ENCODE data around the gene CEP152. TPM values are rescaled to one million over a fixed set of nuclear protein-coding genes. Genes with fewer than 3 reads are reported as not detected.

CEP152 gene
- total and polyA plus RNA-seq, 9 of the 15 experiments (the other 6 are each of a cell fraction or from before 2014, with no cell fraction given): 9.9 to 43.0 (median 23.6) TPM

- H3K27ac ChIP-seq (ENCODE audit: extremely low read depth, low read depth, low read length): no peak overlapping the region
- FAIRE-seq: no peak
- in situ Hi-C loops (cut with MboI) (no loop called here), intact Hi-C loops (cut with micrococcal nuclease) (no loop called here)
- peaks cover 77% of the 10 kb centered on the region for H3K36me3 ChIP-seq (ENCODE audit: control insufficient read depth, insufficient read depth, low read length)
- no peak overlapping the region for H2AFZ ChIP-seq (ENCODE audit: low read depth, low read length)
- H3K4me2 ChIP-seq (ENCODE audit: insufficient read depth, low read length): no peak overlapping the region
- ATAC-seq: no peak
- TF ChIP-seq KDM1A (IDR thresholded peaks at IDR 0.05) (no peak), ZSCAN32 (CRISPR knock-in tag; IDR thresholded peaks at IDR 0.05) (no peak), ETV5 (CRISPR knock-in tag; IDR thresholded peaks at IDR 0.05; ENCODE audit: low read depth) (no peak), ZNF589 (CRISPR knock-in tag; IDR thresholded peaks at IDR 0.05; ENCODE audit: low read depth) (no peak), ZNF766 (CRISPR knock-in tag; conservative IDR thresholded peaks at IDR 0.05) (no peak), NR0B1 (IDR thresholded peaks at IDR 0.05; ENCODE audit: partially characterized antibody) (no peak), E2F3 (CRISPR knock-in tag; IDR thresholded peaks at IDR 0.05) (no peak), FOXJ3 (CRISPR knock-in tag; IDR thresholded peaks at IDR 0.05) (no peak), MLX (CRISPR knock-in tag; conservative IDR thresholded peaks at IDR 0.05) (no peak), CAMTA2 (CRISPR knock-in tag; conservative IDR thresholded peaks at IDR 0.05) (no peak), HINFP (tag; conservative IDR thresholded peaks at IDR 0.05; ENCODE audit: low read depth) (no peak), HMG20B (CRISPR knock-in tag; IDR thresholded peaks at IDR 0.05) (no peak), MCM3 (IDR thresholded peaks at IDR 0.05) (no peak), MTF1 (CRISPR knock-in tag; IDR thresholded peaks at IDR 0.05; ENCODE audit: borderline replicate concordance) (no peak)
- TF ChIP-seq, protein P1, sequence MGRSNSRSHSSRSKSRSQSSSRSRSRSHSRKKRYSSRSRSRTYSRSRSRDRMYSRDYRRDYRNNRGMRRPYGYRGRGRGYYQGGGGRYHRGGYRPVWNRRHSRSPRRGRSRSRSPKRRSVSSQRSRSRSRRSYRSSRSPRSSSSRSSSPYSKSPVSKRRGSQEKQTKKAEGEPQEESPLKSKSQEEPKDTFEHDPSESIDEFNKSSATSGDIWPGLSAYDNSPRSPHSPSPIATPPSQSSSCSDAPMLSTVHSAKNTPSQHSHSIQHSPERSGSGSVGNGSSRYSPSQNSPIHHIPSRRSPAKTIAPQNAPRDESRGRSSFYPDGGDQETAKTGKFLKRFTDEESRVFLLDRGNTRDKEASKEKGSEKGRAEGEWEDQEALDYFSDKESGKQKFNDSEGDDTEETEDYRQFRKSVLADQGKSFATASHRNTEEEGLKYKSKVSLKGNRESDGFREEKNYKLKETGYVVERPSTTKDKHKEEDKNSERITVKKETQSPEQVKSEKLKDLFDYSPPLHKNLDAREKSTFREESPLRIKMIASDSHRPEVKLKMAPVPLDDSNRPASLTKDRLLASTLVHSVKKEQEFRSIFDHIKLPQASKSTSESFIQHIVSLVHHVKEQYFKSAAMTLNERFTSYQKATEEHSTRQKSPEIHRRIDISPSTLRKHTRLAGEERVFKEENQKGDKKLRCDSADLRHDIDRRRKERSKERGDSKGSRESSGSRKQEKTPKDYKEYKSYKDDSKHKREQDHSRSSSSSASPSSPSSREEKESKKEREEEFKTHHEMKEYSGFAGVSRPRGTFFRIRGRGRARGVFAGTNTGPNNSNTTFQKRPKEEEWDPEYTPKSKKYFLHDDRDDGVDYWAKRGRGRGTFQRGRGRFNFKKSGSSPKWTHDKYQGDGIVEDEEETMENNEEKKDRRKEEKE (IDR thresholded peaks at IDR 0.05; ENCODE audit: borderline replicate concordance in 1 of 2, control insufficient read depth in 1 of 2, low read depth in 2 of 2, low read length in 1 of 2): no peak
- no peaks in the 10 kb centered on the region for H3K9me1 ChIP-seq (ENCODE audit: control insufficient read depth, insufficient read depth, low read length)
- WGBS (ENCODE audit: insufficient coverage, low coverage, missing lambda C conversion rate): 81% methylated on average over 3 of the region's 3 CpGs
- no peaks in the 10 kb centered on the region for H3K79me2 ChIP-seq (ENCODE audit: control insufficient read depth, insufficient read depth, low read length)
- DNase-seq (ENCODE audit: extremely low read depth in 1 of 4, low spot score in 3 of 4): no peak
- no peaks in the 10 kb centered on the region for H4K20me1 ChIP-seq (replicated peaks; ENCODE audit: control insufficient read depth, insufficient read depth, low read length)
- no peak overlapping the region for H3K9ac ChIP-seq (ENCODE audit: insufficient read depth in 1 of 2, low read depth in 2 of 2, low read length in 2 of 2)
- ChIA-PET CTCF (ENCODE audit: low intra/inter-chr PET ratio) (interaction anchor here (0.5 kb wide), 1 partner anchor 393 kb away, joined by 3 read pairs; no protein-coding TSS in a partner anchor), POLR2A (interaction anchor here (0.6 to 1.4 kb wide), 2 partner anchors 15 to 222 kb away, joined by 3 read pairs; no protein-coding TSS in a partner anchor)
- H3K9me3 ChIP-seq (replicated peaks; ENCODE audit: control insufficient read depth, insufficient read depth, low read depth, low read length): no peaks in the 10 kb centered on the region
- H3K4me1 ChIP-seq (replicated peaks in 1 of 2; ENCODE audit: control insufficient read depth in 2 of 2, insufficient read depth in 2 of 2, low read length in 2 of 2): no peaks in the 10 kb centered on the region
- no TSS peak for BruUV-seq (replicated peaks)
- H3K4me3 ChIP-seq: no peak overlapping the region
- no peaks in the 10 kb centered on the region for H3K27me3 ChIP-seq (ENCODE audit: control insufficient read depth in 2 of 2, insufficient read depth in 2 of 2, low read length in 2 of 2)
Measured at GRCh38 chr15:48751595-48751994, 59.3 kb downstream of the CEP152 start.
